Jurkat, Clone E6-1 (cell line): ENCODE data around the gene KRT86.
"Not testable (repeated sequence)": the region's sequence is repeated elsewhere in the genome, so short reads cannot be mapped to it uniquely, and the experiment has no call there.

Source experiments
- DNase-seq: peaks from one replicate; pipeline ENCODE4 v3.0.0-alpha.2; 2011; ENCODE audit warnings: low read depth, low spot score
- H3K4me3 ChIP-seq: 2 replicates; pipeline ENCODE4 v1.5.1; 2011; ENCODE audit warnings: mild to moderate bottlenecking, low read length, control low read depth, moderate library complexity

KRT86 gene

DNA sequence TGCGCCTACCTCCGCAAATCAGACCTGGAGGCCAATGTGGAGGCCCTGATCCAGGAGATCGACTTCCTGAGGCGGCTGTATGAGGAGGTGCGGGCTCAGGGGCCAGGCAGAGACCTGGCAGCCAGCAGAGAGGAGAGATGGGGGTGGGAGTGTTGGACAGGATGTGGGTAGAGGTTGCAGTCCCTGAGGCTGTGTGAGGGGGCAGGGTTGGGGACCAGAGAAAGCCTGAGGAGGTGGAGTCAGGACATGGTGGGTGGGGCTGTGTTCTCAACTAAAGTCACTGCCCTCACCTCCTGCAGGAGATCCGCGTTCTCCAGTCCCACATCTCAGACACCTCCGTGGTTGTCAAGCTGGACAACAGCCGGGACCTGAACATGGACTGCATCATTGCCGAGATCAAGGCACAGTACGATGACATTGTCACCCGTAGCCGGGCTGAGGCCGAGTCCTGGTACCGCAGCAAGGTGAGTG lies 30.5 kb downstream of the KRT86 start:
- not testable (repeated sequence) for DNase-seq, H3K4me3 ChIP-seq

GRCh38 chr12:52305921-52306705 lies 31.7 kb downstream of the KRT86 start:
- no peak overlapping the region for H3K4me3 ChIP-seq
- no peak for DNase-seq

GRCh38 chr12:52306731-52307130 lies 32.3 kb downstream of the KRT86 start:
- DNase-seq: no peak
- no peak overlapping the region for H3K4me3 ChIP-seq

- no peak for DNase-seq
- peak overlapping the region; percentile 18 for H3K4me3 ChIP-seq
Observed at GRCh38 chr12:52307836-52308805, 33.7 kb downstream of the KRT86 start.

DNA sequence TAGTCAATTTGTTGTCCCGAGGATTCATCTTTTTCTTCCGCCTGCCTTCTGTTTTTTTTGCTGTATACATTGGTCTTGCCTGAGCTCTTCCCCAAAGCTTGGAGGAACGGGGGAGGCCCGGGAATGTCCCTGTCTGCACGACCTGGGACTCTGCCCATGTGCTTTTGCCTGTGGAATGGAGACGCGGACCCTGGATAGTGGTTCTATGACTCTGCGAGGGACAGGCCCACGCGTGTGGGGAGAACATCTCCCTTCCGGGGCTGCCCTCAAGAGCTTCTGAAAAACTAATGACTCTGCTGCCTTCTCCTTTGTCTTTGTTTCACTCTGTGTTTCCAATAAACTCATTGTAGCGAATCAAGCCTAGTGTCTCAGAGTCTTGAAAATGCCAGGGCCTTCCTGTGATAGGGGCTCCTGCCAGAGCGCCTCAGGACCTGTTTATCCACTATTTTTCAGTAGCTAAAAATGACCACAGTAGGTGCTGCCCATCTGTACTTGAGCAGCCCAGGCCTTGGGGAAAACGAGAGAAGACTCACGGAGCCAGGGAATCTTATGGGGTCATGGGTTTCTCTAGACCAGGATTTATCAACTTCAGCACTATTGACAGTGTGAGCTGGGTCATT lies 34.5 kb downstream of the KRT86 start:
- no peak for DNase-seq
- H3K4me3 ChIP-seq: no peak overlapping the region

DNA sequence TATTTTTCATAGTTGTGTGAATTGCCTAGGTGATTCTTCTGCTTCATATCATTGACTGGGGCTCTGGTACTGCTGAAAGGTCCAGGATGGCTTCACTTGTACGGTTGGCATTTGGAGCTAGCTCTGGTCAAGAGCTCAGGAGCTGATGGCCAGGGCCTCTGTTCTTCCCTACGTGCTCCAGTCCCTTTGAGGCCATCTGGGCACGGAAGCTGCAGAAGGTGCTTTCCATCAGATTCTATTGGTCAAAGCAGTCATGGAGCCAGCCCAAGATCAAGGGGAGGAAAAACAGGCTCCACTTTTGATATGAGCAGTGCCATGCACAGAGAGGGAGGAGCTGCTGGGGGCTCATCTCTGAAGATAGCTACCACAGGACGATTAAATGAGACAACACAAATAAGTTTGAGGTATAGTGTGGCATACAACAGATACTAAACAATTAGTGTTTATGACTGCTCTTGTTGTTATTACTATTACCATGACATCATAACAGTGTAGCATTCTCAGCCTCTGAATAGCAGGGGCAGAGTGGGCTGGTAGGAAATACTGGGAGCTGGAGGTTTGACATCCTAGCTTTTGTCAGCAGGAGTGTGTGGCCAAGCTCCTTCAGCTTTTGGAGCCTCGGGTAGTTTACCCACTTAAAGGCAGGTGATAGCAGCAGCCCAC lies 36.3 kb downstream of the KRT86 start:
- H3K4me3 ChIP-seq: no peak overlapping the region
- DNase-seq: no peak

GRCh38 chr12:52311285-52311648 lies 36.8 kb downstream of the KRT86 start:
- H3K4me3 ChIP-seq: no peak overlapping the region
- no peak for DNase-seq

- H3K4me3 ChIP-seq: no peak overlapping the region
- no peak for DNase-seq
Observed at GRCh38 chr12:52312086-52312485, 37.6 kb downstream of the KRT86 start.

GRCh38 chr12:52313461-52313860 lies 39.0 kb downstream of the KRT86 start:
- no peak for DNase-seq

GRCh38 chr12:52313926-52314325 lies 39.5 kb downstream of the KRT86 start:
- no peak overlapping the region for H3K4me3 ChIP-seq
- no peak for DNase-seq

More at GRCh38 chr12:52313461-52313860, 39.0 kb downstream of the KRT86 start:
- H3K4me3 ChIP-seq: no peak overlapping the region

GRCh38 chr12:52314511-52314910 lies 40.1 kb downstream of the KRT86 start:
- no peak overlapping the region for H3K4me3 ChIP-seq
- no peak for DNase-seq

GRCh38 chr12:52315721-52316120 lies 41.3 kb downstream of the KRT86 start:
- DNase-seq: peak; percentile 15
- H3K4me3 ChIP-seq: not testable (repeated sequence)

DNA sequence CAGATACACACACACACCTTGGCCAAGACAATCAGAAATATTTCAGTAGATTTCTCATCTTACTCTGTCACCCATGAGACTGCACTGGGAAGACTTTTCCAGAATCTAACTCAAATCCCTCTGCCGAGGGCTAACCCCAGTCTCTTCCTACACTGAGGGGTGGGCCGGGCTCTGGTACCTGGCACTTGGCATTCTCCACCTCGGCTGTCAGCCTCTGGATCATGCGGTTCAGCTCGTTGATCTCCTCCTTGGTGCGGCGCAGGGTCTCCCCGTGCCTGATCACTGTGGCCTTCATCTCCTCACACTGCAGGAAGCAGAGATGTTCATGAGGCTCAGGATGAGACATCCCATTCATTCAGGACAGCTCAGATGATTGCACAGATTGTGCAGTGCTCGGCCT lies 41.8 kb downstream of the KRT86 start:
- no peak overlapping the region for H3K4me3 ChIP-seq
- DNase-seq: no peak

GRCh38 chr12:52316701-52317100 lies 42.3 kb downstream of the KRT86 start:
- H3K4me3 ChIP-seq: no peak overlapping the region
- DNase-seq: no peak

- DNase-seq: no peak
- H3K4me3 ChIP-seq: no peak overlapping the region
Observed at GRCh38 chr12:52317468-52318052, 43.1 kb downstream of the KRT86 start.

GRCh38 chr12:52318241-52318990 lies 44.0 kb downstream of the KRT86 start:
- no peak overlapping the region for H3K4me3 ChIP-seq
- DNase-seq: no peak

DNA sequence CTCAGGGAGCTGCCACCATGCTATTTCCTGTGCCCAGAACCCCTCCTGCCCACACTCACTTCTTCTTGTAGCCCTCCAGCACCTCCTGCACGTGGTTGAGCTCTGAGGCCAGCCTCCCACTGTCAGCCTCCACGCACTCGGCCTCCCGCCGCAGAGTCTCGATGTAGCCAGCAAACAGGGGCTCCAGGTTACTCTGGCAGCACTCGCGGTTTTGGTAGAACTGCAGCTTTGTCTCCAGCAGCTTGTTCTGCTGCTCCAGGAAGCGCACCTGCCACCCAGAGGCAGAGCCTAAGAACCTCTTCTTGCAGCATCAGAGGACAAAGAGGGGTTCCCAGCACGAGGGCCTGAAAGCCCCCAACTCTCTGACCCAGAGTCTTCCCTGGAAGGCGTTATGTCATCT lies 44.7 kb downstream of the KRT86 start:
- H3K4me3 ChIP-seq: no peak overlapping the region
- peak; percentile 50 for DNase-seq

GRCh38 chr12:52320784-52321400 lies 46.4 kb downstream of the KRT86 start, which contains the start of gene KRT83:
Gene KRT83 (minus strand): TSS chr12:52321398. CDS start chr12:52321335, 63 bp downstream.
- DNase-seq: no peak

More at GRCh38 chr12:52320784-52321400, 46.4 kb downstream of the KRT86 start, which contains the start of gene KRT83:
- no peak within 1 kb of the TSS for H3K4me3 ChIP-seq
